HUES6 (cell line): ENCODE measurements around the gene KLHDC7B.

Experiments
- H3K27ac ChIP-seq: 2 replicates; pipeline ENCODE4 v1.7.0; 2013; ENCODE audit warnings: low read depth, mild to moderate bottlenecking, low read length, inconsistent platforms
- H3K27me3 ChIP-seq: 2 replicates; pipeline ENCODE4 v1.6.1; 2013; ENCODE audit warnings: low read length; ENCODE audit not compliant: control insufficient read depth, insufficient read depth
- H3K36me3 ChIP-seq: 2 replicates; pipeline ENCODE4 v1.6.1; 2013; ENCODE audit warnings: low read length; ENCODE audit not compliant: control insufficient read depth, insufficient read depth
- H3K4me1 ChIP-seq: 2 replicates; pipeline ENCODE4 v1.6.1; 2013; ENCODE audit warnings: low read length; ENCODE audit not compliant: control insufficient read depth, insufficient read depth
- H3K4me3 ChIP-seq: 2 replicates; pipeline ENCODE4 v1.5.1; 2013; ENCODE audit warnings: low read depth, low read length
- H3K9ac ChIP-seq: one replicate; pipeline ENCODE4 v1.6.1; 2013; ENCODE audit warnings: mild to moderate bottlenecking, low read length
- H3K9me3 ChIP-seq: 2 replicates; pipeline ENCODE4 v1.6.1; 2013; ENCODE audit warnings: low read depth, low read length; ENCODE audit not compliant: control insufficient read depth, insufficient read depth

Gene KLHDC7B

GRCh38 chr22:50569896-50570535 is 24.3 kb downstream of the KLHDC7B start:
- no peak overlapping the region for H3K4me3 ChIP-seq
- H3K27me3 ChIP-seq, result peaks cover 5% of the 10 kb centered on the region; the same call in 1 of the 2 replicates
- peaks cover 70% of the 10 kb centered on the region for H3K36me3 ChIP-seq
- H3K9me3 ChIP-seq, result no peaks in the 10 kb centered on the region
- H3K9ac ChIP-seq, result no peak overlapping the region
- H3K27ac ChIP-seq, result no peak overlapping the region
- no peaks in the 10 kb centered on the region for H3K4me1 ChIP-seq

- Histone ChIP-seq H3K27me3 (no peaks in the 10 kb centered on the region), H3K4me3 (no peak overlapping the region), H3K9me3 (no peaks in the 10 kb centered on the region), H3K27ac (no peak overlapping the region), H3K36me3 (peaks cover 75% of the 10 kb centered on the region), H3K4me1 (no peaks in the 10 kb centered on the region), H3K9ac (no peak overlapping the region)
Measured at GRCh38 chr22:50570861-50571260, 25.2 kb downstream of the KLHDC7B start.

GRCh38 chr22:50571264-50572175 is 25.8 kb downstream of the KLHDC7B start:
- Histone ChIP-seq H3K27me3 (no peaks in the 10 kb centered on the region), H3K27ac (no peak overlapping the region), H3K9me3 (no peaks in the 10 kb centered on the region), H3K9ac (no peak overlapping the region), H3K4me1 (no peaks in the 10 kb centered on the region), H3K36me3 (peaks cover 75% of the 10 kb centered on the region), H3K4me3 (no peak overlapping the region)

- Histone ChIP-seq H3K4me1 (no peaks in the 10 kb centered on the region), H3K36me3 (peaks cover 75% of the 10 kb centered on the region), H3K9me3 (no peaks in the 10 kb centered on the region), H3K27me3 (no peaks in the 10 kb centered on the region), H3K9ac (no peak overlapping the region), H3K4me3 (no peak overlapping the region), H3K27ac (no peak overlapping the region)
Measured at GRCh38 chr22:50572965-50573364, 27.3 kb downstream of the KLHDC7B start.

- Histone ChIP-seq H3K4me3 (no peak overlapping the region), H3K27ac (no peak overlapping the region), H3K36me3 (peaks cover 70% of the 10 kb centered on the region), H3K4me1 (no peaks in the 10 kb centered on the region), H3K9me3 (no peaks in the 10 kb centered on the region), H3K27me3 (no peaks in the 10 kb centered on the region), H3K9ac (no peak overlapping the region)
Measured at GRCh38 chr22:50573491-50574382, 28.0 kb downstream of the KLHDC7B start.

GRCh38 chr22:50574383-50574755 is 28.7 kb downstream of the KLHDC7B start:
- H3K4me1 ChIP-seq, result no peaks in the 10 kb centered on the region
- H3K4me3 ChIP-seq, result no peak overlapping the region
- H3K27me3 ChIP-seq, result no peaks in the 10 kb centered on the region
- no peak overlapping the region for H3K9ac ChIP-seq
- peaks cover 65% of the 10 kb centered on the region for H3K36me3 ChIP-seq
- no peak overlapping the region for H3K27ac ChIP-seq
- H3K9me3 ChIP-seq, result no peaks in the 10 kb centered on the region

GRCh38 chr22:50575426-50575941 is 29.8 kb downstream of the KLHDC7B start:
- Histone ChIP-seq H3K27me3 (no peaks in the 10 kb centered on the region), H3K4me3 (no peak overlapping the region), H3K9me3 (no peaks in the 10 kb centered on the region), H3K27ac (no peak overlapping the region), H3K9ac (no peak overlapping the region), H3K4me1 (no peaks in the 10 kb centered on the region), H3K36me3 (peaks cover 65% of the 10 kb centered on the region)

- H3K36me3 ChIP-seq, result peaks cover 63% of the 10 kb centered on the region
- H3K4me1 ChIP-seq, result no peaks in the 10 kb centered on the region
- no peaks in the 10 kb centered on the region for H3K27me3 ChIP-seq
Measured at GRCh38 chr22:50576070-50576469, 30.4 kb downstream of the KLHDC7B start.

GRCh38 chr22:50576806-50577696 is 31.4 kb downstream of the KLHDC7B start:
- Histone ChIP-seq H3K4me3 (no peak overlapping the region), H3K36me3 (peaks cover 57% of the 10 kb centered on the region), H3K4me1 (peaks cover 4% of the 10 kb centered on the region; the same call in 1 of the 2 replicates), H3K9ac (no peak overlapping the region), H3K27ac (no peak overlapping the region), H3K27me3 (no peaks in the 10 kb centered on the region), H3K9me3 (no peaks in the 10 kb centered on the region)

More at GRCh38 chr22:50576070-50576469, 30.4 kb downstream of the KLHDC7B start:
- Histone ChIP-seq H3K9me3 (no peaks in the 10 kb centered on the region), H3K9ac (no peak overlapping the region), H3K27ac (no peak overlapping the region), H3K4me3 (no peak overlapping the region)

- Histone ChIP-seq H3K36me3 (peaks cover 52% of the 10 kb centered on the region), H3K27ac (no peak overlapping the region)
Measured at GRCh38 chr22:50577697-50577986, 31.9 kb downstream of the KLHDC7B start.

More at GRCh38 chr22:50577697-50577986, 31.9 kb downstream of the KLHDC7B start:
- Histone ChIP-seq H3K27me3 (no peaks in the 10 kb centered on the region), H3K4me1 (peaks cover 4% of the 10 kb centered on the region; the same call in 1 of the 2 replicates), H3K9ac (no peak overlapping the region), H3K4me3 (no peak overlapping the region), H3K9me3 (no peaks in the 10 kb centered on the region)
